GM23248 (cell line): Measurements from ENCODE around the gene ABCC6. TPM values are rescaled to one million over a fixed set of nuclear protein-coding genes. Genes with fewer than 3 reads are reported as not detected.
"Not testable (repeated sequence)": the region's sequence is repeated elsewhere in the genome, so short reads cannot be mapped to it uniquely, and the experiment has no call there.

Experiments
- DNase-seq: peaks from one replicate; pipeline ENCODE4 v3.0.0-alpha.2; 2015
- H2AFZ ChIP-seq: fragments of 200-600 bp; sonication (generic); 2 replicates; pipeline ENCODE4 v1.6.1; 2016; ENCODE audit warnings: antibody characterized with exemption
- H3F3A ChIP-seq: fragments of 200-600 bp; sonication (generic); 2 replicates; pipeline ENCODE4 v1.6.1; 2016; ENCODE audit warnings: mild to moderate bottlenecking, antibody characterized with exemption, mixed run types; ENCODE audit not compliant: insufficient read depth
- H3K27ac ChIP-seq: fragments of 200-600 bp; sonication (generic); 2 replicates; pipeline ENCODE4 v1.5.1; 2016; ENCODE audit warnings: mild to moderate bottlenecking
- H3K27me3 ChIP-seq: fragments of 200-600 bp; sonication (generic); replicated peaks from 2 replicates; pipeline ENCODE4 v1.6.1; 2016; ENCODE audit warnings: mild to moderate bottlenecking; ENCODE audit not compliant: insufficient read depth
- H3K36me3 ChIP-seq: fragments of 200-600 bp; sonication (generic); 2 replicates; pipeline ENCODE4 v1.6.1; 2016; ENCODE audit warnings: low read depth, mild to moderate bottlenecking
- H3K4me1 ChIP-seq: fragments of 200-600 bp; sonication (generic); 2 replicates; pipeline ENCODE4 v1.6.1; 2016; ENCODE audit warnings: mild to moderate bottlenecking; ENCODE audit not compliant: insufficient read depth
- H3K4me2 ChIP-seq: fragments of 200-600 bp; sonication (generic); one replicate; pipeline ENCODE4 v1.6.1; 2016; ENCODE audit warnings: mild to moderate bottlenecking; ENCODE audit not compliant: unreplicated experiment
- H3K4me3 ChIP-seq: fragments of 200-600 bp; sonication (generic); 2 replicates; pipeline ENCODE4 v1.5.1; 2016; ENCODE audit warnings: mild to moderate bottlenecking
- H3K79me2 ChIP-seq: fragments of 200-600 bp; sonication (generic); 2 replicates; pipeline ENCODE4 v1.6.1; 2016; ENCODE audit warnings: mild to moderate bottlenecking; ENCODE audit not compliant: insufficient read depth
- H3K9ac ChIP-seq: fragments of 200-600 bp; sonication (generic); 2 replicates; pipeline ENCODE4 v1.6.1; 2016; ENCODE audit warnings: mild to moderate bottlenecking
- H3K9me2 ChIP-seq: fragments of 200-600 bp; sonication (generic); 2 replicates; pipeline ENCODE4 v1.6.1; 2016; ENCODE audit warnings: mixed run types, mild to moderate bottlenecking, moderate library complexity; ENCODE audit not compliant: insufficient read depth
- H3K9me3 ChIP-seq: fragments of 200-600 bp; sonication (generic); one replicate; pipeline ENCODE4 v1.6.1; 2017; ENCODE audit warnings: low read depth
- H4K20me1 ChIP-seq: fragments of 200-600 bp; sonication (generic); 2 replicates; pipeline ENCODE4 v1.6.0; 2016; ENCODE audit not compliant: insufficient read depth
- EZH2 ChIP-seq: fragments of 200-600 bp; sonication (generic); IDR thresholded peaks from 2 replicates; pipeline ENCODE4 v1.6.1; 2018; ENCODE audit warnings: antibody characterized with exemption, mild to moderate bottlenecking; ENCODE audit not compliant: insufficient read depth, poor library complexity, severe bottlenecking
- EZH2phosphoT487 ChIP-seq: fragments of 200-600 bp; sonication (generic); IDR thresholded peaks from 2 replicates; pipeline ENCODE4 v1.6.1; 2018; ENCODE audit warnings: antibody characterized with exemption, moderate library complexity, mild to moderate bottlenecking, low read depth; ENCODE audit not compliant: insufficient read depth
- WGBS, 2 experiments: methylation state at CpG; one replicate each; pipeline ENCODE4 v1.1.6; 2015 to 2017; ENCODE audit warnings: low lambda C conversion rate in 2 of 2, low coverage in 1 of 2; ENCODE audit errors: missing lambda C conversion rate in 2 of 2; 5-methylcytosine and 5-hydroxymethylcytosine counted together
- in situ Hi-C: fragments of 300-500 bp; cut with MboI; formaldehyde crosslinking; loops from 2 replicates; pipeline ENCODE4 v1.15.0; 2020
- polyA plus RNA-seq: library from polyadenylated mRNA; unstranded; fragments of >200 nt; fragmentation: Nextera tagmentation; extraction: Ambion mirVana; gene quantifications from 2 replicates; pipeline ENCODE4 v1.2.1, GENCODE V29; 2016
- total RNA-seq: library from RNA; depleted of rRNA; stranded (reverse); fragments of >200 nt; shearing (Covaris generic); gene quantifications from 2 replicates; pipeline ENCODE4 v1.2.3, GENCODE V29; 2014

The ABCC6 gene
- total and polyA plus RNA-seq, 2 experiments from 2014 or later = 0.24 TPM; not detected in 1

- Histone ChIP-seq H4K20me1 (no peaks in the 10 kb centered on the region), H3K79me2 (no peaks in the 10 kb centered on the region), H3K36me3 (peaks cover 20% of the 10 kb centered on the region), H3K4me3 (no peak overlapping the region), H2AFZ (no peak overlapping the region), H3K27me3 (no peaks in the 10 kb centered on the region), H3K4me1 (no peaks in the 10 kb centered on the region), H3F3A (no peaks in the 10 kb centered on the region), H3K4me2 (no peak overlapping the region), H3K9me2 (no peaks in the 10 kb centered on the region), H3K9me3 (no peaks in the 10 kb centered on the region), H3K27ac (no peak overlapping the region), H3K9ac (no peak overlapping the region)
- 96% methylated on average over 6 of the region's 6 CpGs for WGBS, 2 experiments
- TF ChIP-seq EZH2phosphoT487 = no peak
- no peak for TF ChIP-seq EZH2
- in situ Hi-C loops = no loop called here
- DNase-seq = no peak
Measured at GRCh38 chr16:16106466-16106865, 116.8 kb downstream of the ABCC6 start.

GRCh38 chr16:16105646-16106045 lies 117.6 kb downstream of the ABCC6 start:
- Histone ChIP-seq H3K9me2 (no peaks in the 10 kb centered on the region), H3K4me3 (no peak overlapping the region), H3K9ac (no peak overlapping the region), H3K4me1 (no peaks in the 10 kb centered on the region), H3K9me3 (no peaks in the 10 kb centered on the region), H3K36me3 (peaks cover 17% of the 10 kb centered on the region), H4K20me1 (no peaks in the 10 kb centered on the region), H3K27ac (no peak overlapping the region), H3K4me2 (no peak overlapping the region), H3K27me3 (no peaks in the 10 kb centered on the region), H2AFZ (no peak overlapping the region), H3K79me2 (no peaks in the 10 kb centered on the region), H3F3A (no peaks in the 10 kb centered on the region)
- DNase-seq = no peak
- TF ChIP-seq EZH2 (no peak), EZH2phosphoT487 (no peak)
- in situ Hi-C loops = no loop called here
- WGBS, 2 experiments = 82 to 84% methylated on average over 14 of the region's 14 CpGs

GRCh38 chr16:16104804-16105141 lies 118.5 kb downstream of the ABCC6 start:
- H3K27me3 ChIP-seq, in situ Hi-C loops, H3F3A ChIP-seq, H3K9me3 ChIP-seq, H3K4me1 ChIP-seq, H4K20me1 ChIP-seq, H3K9ac ChIP-seq, H3K79me2 ChIP-seq, H3K9me2 ChIP-seq, H3K4me3 ChIP-seq, H3K4me2 ChIP-seq, DNase-seq, H3K27ac ChIP-seq, H2AFZ ChIP-seq: not testable (repeated sequence)
- H3K36me3 ChIP-seq = peaks cover 17% of the 10 kb centered on the region
- WGBS, 2 experiments = 94 to 96% methylated on average over 15 to 18 of the region's 21 CpGs

GRCh38 chr16:16104132-16104803 lies 119.0 kb downstream of the ABCC6 start:
- H3K4me3 ChIP-seq, DNase-seq, H4K20me1 ChIP-seq, H3K4me2 ChIP-seq, H3K9ac ChIP-seq, in situ Hi-C loops, H3K9me2 ChIP-seq, H3K27me3 ChIP-seq, H3F3A ChIP-seq, H2AFZ ChIP-seq, H3K27ac ChIP-seq, H3K9me3 ChIP-seq, H3K79me2 ChIP-seq, H3K4me1 ChIP-seq: not testable (repeated sequence)
- H3K36me3 ChIP-seq = peaks cover 17% of the 10 kb centered on the region
- 94 to 95% methylated on average over 11 to 15 of the region's 16 CpGs for WGBS, 2 experiments

GRCh38 chr16:16102738-16103137 lies 120.6 kb downstream of the ABCC6 start:
- Histone ChIP-seq H3K27ac (no peak overlapping the region), H3F3A (no peaks in the 10 kb centered on the region), H4K20me1 (no peaks in the 10 kb centered on the region), H2AFZ (no peak overlapping the region), H3K9me3 (no peaks in the 10 kb centered on the region), H3K9me2 (no peaks in the 10 kb centered on the region), H3K36me3 (peaks cover 17% of the 10 kb centered on the region), H3K4me1 (no peaks in the 10 kb centered on the region), H3K4me2 (no peak overlapping the region), H3K9ac (no peak overlapping the region), H3K27me3 (no peaks in the 10 kb centered on the region), H3K79me2 (no peaks in the 10 kb centered on the region), H3K4me3 (no peak overlapping the region)
- no peak for DNase-seq
- 97 to 98% methylated on average over 4 of the region's 4 CpGs for WGBS, 2 experiments
- no peak for TF ChIP-seq EZH2
- no peak for TF ChIP-seq EZH2phosphoT487
- in situ Hi-C loops = no loop called here
